Endothelial cell of umbilical vein (primary cell): Measurements from ENCODE around the gene PTN. TPM values are rescaled to one million over a fixed set of nuclear protein-coding genes. Genes with fewer than 3 reads are reported as not detected.

Experiments used
- BruUV-seq: library from RNA; stranded (reverse); fragments of 400-500 nt; replicated peaks from 2 replicates; lab custom pipeline; 2021; lab: Mats Ljungman, UMichigan
- CTCF ChIA-PET: fragments of 300-600, 350-600 bp; sonication (Branson Sonifier 250); formaldehyde crosslinking; loops from one replicate; lab custom pipeline; 2021; ENCODE audit warnings: antibody characterized with exemption, inconsistent platforms; lab: Charles Lee
- POLR2A ChIA-PET: fragments of 300-600, 350-600 bp; sonication (Branson Sonifier 250); formaldehyde crosslinking; loops from one replicate; lab custom pipeline; 2021; ENCODE audit warnings: antibody characterized with exemption, inconsistent platforms; lab: Charles Lee
- DNase-seq: peaks from one replicate; pipeline ENCODE4 v3.0.0-alpha.2; 2011; ENCODE audit warnings: low read depth, low spot score
- FAIRE-seq: peaks from 2 replicates; lab custom pipeline; 2011; peaks lifted over from hg19 to GRCh38; lab: Jason Lieb, UNC
- H2AFZ ChIP-seq: 2 replicates; pipeline ENCODE4 v1.6.0; 2012; ENCODE audit warnings: low read depth, low read length, control low read depth, inconsistent platforms
- H3K27ac ChIP-seq: 2 replicates; pipeline ENCODE4 v1.5.1; 2011; ENCODE audit warnings: low read depth, mild to moderate bottlenecking, control low read depth, low read length, moderate library complexity; ENCODE audit not compliant: insufficient read depth
- H3K27me3 ChIP-seq, 2 experiments: 2 replicates each; pipeline versions ENCODE4 v1.6.0 to v1.6.1; 2011; ENCODE audit warnings: low read length in 2 of 2, mixed read lengths in 1 of 2; ENCODE audit not compliant: control insufficient read depth in 2 of 2, insufficient read depth in 2 of 2
- H3K36me3 ChIP-seq, 2 experiments: 2 replicates in 1 of 2; 3 replicates in 1 of 2; pipeline ENCODE4 v1.5.1; 2011; ENCODE audit warnings: low read length in 2 of 2, mild to moderate bottlenecking in 1 of 2, moderate library complexity in 1 of 2; ENCODE audit not compliant: control insufficient read depth in 2 of 2, insufficient read depth in 2 of 2; ENCODE audit errors: extremely low read depth in 1 of 2
- H3K4me1 ChIP-seq: 3 replicates; pipeline ENCODE4 v1.5.1; 2011; ENCODE audit warnings: mild to moderate bottlenecking, low read length; ENCODE audit not compliant: control insufficient read depth, insufficient read depth; ENCODE audit errors: extremely low read depth
- H3K4me2 ChIP-seq: 2 replicates; pipeline ENCODE4 v1.6.1; 2011; ENCODE audit warnings: low read length, control low read depth, mixed read lengths; ENCODE audit not compliant: insufficient read depth
- H3K4me3 ChIP-seq, 3 experiments: fragments of 200-600 bp in 1 of 3; sonication (generic), shearing (Covaris generic) in 1 of 3; replicated peaks in 1 of 3; 2 replicates each; pipeline ENCODE4 v1.5.1; 2011 to 2016; ENCODE audit warnings: control low read depth in 3 of 3, low read length in 3 of 3, mild to moderate bottlenecking in 2 of 3, inconsistent platforms in 1 of 3, low read depth in 1 of 3, moderate library complexity in 1 of 3; ENCODE audit not compliant: insufficient read depth in 1 of 3
- H3K79me2 ChIP-seq: 2 replicates; pipeline ENCODE4 v1.6.0; 2012; ENCODE audit warnings: low read length, inconsistent platforms; ENCODE audit not compliant: control insufficient read depth, insufficient read depth
- H3K9ac ChIP-seq: replicated peaks from 2 replicates; pipeline ENCODE3; 2011; ENCODE audit warnings: low read length, control low read depth; ENCODE audit not compliant: insufficient read depth; ENCODE audit errors: extremely low read depth
- H3K9me1 ChIP-seq: replicated peaks from 3 replicates; pipeline ENCODE4 v1.6.0; 2011; ENCODE audit warnings: mild to moderate bottlenecking, low read length; ENCODE audit not compliant: control insufficient read depth, insufficient read depth; ENCODE audit errors: extremely low read depth
- H3K9me3 ChIP-seq: replicated peaks from 2 replicates; pipeline ENCODE4 v1.5.1; 2012; ENCODE audit warnings: low read length, inconsistent platforms; ENCODE audit not compliant: control insufficient read depth, insufficient read depth
- H4K20me1 ChIP-seq: replicated peaks from 2 replicates; pipeline ENCODE3; 2011; ENCODE audit warnings: mild to moderate bottlenecking, low read length; ENCODE audit not compliant: control insufficient read depth, insufficient read depth; ENCODE audit errors: extremely low read depth
- EZH2 ChIP-seq: IDR thresholded peaks from 2 replicates; pipeline ENCODE4 v1.6.1; 2012; ENCODE audit warnings: borderline replicate concordance, low read depth, mild to moderate bottlenecking, moderate library complexity, low read length, inconsistent platforms; ENCODE audit not compliant: severe bottlenecking
- FOS ChIP-seq: IDR thresholded peaks from 2 replicates; pipeline ENCODE4 v1.6.1; 2011; ENCODE audit warnings: mild to moderate bottlenecking, low read length, moderate library complexity, borderline replicate concordance; ENCODE audit not compliant: insufficient read depth
- GATA2 ChIP-seq: IDR thresholded peaks from 2 replicates; pipeline ENCODE4 v1.7.0; 2011; ENCODE audit warnings: low read depth, mild to moderate bottlenecking, moderate library complexity, mixed read lengths, low read length; ENCODE audit not compliant: insufficient read length, insufficient read depth
- JUN ChIP-seq: IDR thresholded peaks from 2 replicates; pipeline ENCODE4 v1.6.1; 2011; ENCODE audit warnings: borderline replicate concordance, low read depth; ENCODE audit not compliant: insufficient read length, insufficient read depth
- dilution Hi-C: fragments of 300-500 bp; cut with MboI; formaldehyde crosslinking; loops from one replicate; pipeline ENCODE4 v1.15.0; 2019; ENCODE audit warnings: low sequenced_read_pairs; ENCODE audit not compliant: extremely low pct_ligation_motif_present
- intact Hi-C: fragments of 100-400 bp; cut with micrococcal nuclease; formaldehyde crosslinking; loops from one replicate; pipeline ENCODE4 v1.10.0; 2022
- polyA plus RNA-seq, 4 experiments: library from polyadenylated mRNA; depleted of rRNA in 3 of 4; stranded (reverse) in 3 of 4; unstranded in 1 of 4; fragments of >200 nt; gene quantifications; 2 replicates each; pipeline versions ENCODE4 v1.2.1 to v1.2.3, GENCODE V29; 2011 to 2012; ENCODE audit warnings: missing spikeins in 1 of 4
- total RNA-seq: library from RNA; stranded (reverse); gene quantifications from 2 replicates; pipeline ENCODE4 v1.2.3, GENCODE V29; 2021
- TF ChIP-seq, protein P1 (sequence below): IDR thresholded peaks from 2 replicates; pipeline ENCODE4 v1.6.1; 2011; ENCODE audit not compliant: insufficient read depth, insufficient read length
- TF ChIP-seq, protein P2 (sequence below), 2 donors: IDR thresholded peaks; 1 replicate in 1 of 2; 2 replicates in 1 of 2; pipeline ENCODE4 v1.5.1; 2011; ENCODE audit warnings: low read length in 2 of 2, mild to moderate bottlenecking in 2 of 2, moderate library complexity in 2 of 2, control low read depth in 1 of 2, inconsistent platforms in 1 of 2, low read depth in 1 of 2; ENCODE audit not compliant: insufficient read depth in 1 of 2; ENCODE audit errors: extremely low read depth in 1 of 2

Gene PTN
- total and polyA plus RNA-seq, 2 donors (not counting 3 experiments of a cell fraction or from before 2014, with no cell fraction given): 0.07 TPM; not detected in 1

DNA sequence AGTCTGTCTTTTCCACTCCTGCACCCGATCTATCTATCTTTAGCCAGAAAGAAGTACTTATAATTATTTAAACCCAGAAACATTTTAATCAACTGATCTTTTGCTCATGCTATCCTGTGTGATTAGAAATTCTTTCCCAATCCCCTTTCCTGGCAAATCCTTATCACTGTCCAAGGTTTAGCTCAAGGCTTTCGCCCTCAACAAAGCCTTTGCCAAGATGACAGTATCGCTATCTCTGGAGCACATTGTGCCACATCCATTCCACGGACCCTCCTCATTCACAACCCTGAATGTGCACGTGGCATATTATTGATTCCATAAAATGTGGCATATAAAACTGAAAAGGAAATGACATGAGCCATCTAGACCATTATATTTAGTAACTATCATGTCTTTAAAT lies 71.3 kb downstream of the PTN start:
- dilution Hi-C loops (no loop called here), intact Hi-C loops (no loop called here)
- Histone ChIP-seq H3K4me2 (no peak overlapping the region), H4K20me1 (no peaks in the 10 kb centered on the region), H2AFZ (no peak overlapping the region), H3K27ac (no peak overlapping the region), H3K36me3 (no peaks in the 10 kb centered on the region), H3K9ac (no peak overlapping the region), H3K4me1 (no peaks in the 10 kb centered on the region), H3K9me3 (peaks cover 2% of the 10 kb centered on the region), H3K27me3 (no peaks in the 10 kb centered on the region), H3K9me1 (no peaks in the 10 kb centered on the region), H3K4me3 (no peak overlapping the region), H3K79me2 (no peaks in the 10 kb centered on the region)
- ChIA-PET CTCF (no interaction called here), POLR2A (no interaction called here)
- FAIRE-seq: no peak
- no TSS peak for BruUV-seq
- no peak for DNase-seq
- TF ChIP-seq EZH2 (no peak), GATA2 (no peak), FOS (no peak), JUN (no peak)
- TF ChIP-seq, protein P1, sequence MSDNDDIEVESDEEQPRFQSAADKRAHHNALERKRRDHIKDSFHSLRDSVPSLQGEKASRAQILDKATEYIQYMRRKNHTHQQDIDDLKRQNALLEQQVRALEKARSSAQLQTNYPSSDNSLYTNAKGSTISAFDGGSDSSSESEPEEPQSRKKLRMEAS: no peak
- TF ChIP-seq, protein P2, sequence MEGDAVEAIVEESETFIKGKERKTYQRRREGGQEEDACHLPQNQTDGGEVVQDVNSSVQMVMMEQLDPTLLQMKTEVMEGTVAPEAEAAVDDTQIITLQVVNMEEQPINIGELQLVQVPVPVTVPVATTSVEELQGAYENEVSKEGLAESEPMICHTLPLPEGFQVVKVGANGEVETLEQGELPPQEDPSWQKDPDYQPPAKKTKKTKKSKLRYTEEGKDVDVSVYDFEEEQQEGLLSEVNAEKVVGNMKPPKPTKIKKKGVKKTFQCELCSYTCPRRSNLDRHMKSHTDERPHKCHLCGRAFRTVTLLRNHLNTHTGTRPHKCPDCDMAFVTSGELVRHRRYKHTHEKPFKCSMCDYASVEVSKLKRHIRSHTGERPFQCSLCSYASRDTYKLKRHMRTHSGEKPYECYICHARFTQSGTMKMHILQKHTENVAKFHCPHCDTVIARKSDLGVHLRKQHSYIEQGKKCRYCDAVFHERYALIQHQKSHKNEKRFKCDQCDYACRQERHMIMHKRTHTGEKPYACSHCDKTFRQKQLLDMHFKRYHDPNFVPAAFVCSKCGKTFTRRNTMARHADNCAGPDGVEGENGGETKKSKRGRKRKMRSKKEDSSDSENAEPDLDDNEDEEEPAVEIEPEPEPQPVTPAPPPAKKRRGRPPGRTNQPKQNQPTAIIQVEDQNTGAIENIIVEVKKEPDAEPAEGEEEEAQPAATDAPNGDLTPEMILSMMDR (IDR thresholded peaks at IDR 0.05; ENCODE audit: extremely low read depth in 1 of 2, insufficient read depth in 1 of 2, low read depth in 1 of 2, low read length in 2 of 2): no peak
